Upper lobe of left lung (tissue), 6 donors: ENCODE results near the gene CAB39. TPM values are rescaled to one million over a fixed set of nuclear protein-coding genes. Genes with fewer than 3 reads are reported as not detected.

Experiments
- ATAC-seq, 2 donors: fragments of 200-7000 bp; cut with Tn5 transposase; one replicate each; pipeline ENCODE4 v1.9.1; 2022; ENCODE audit warnings: mild to moderate bottlenecking in 2 of 2, moderate library complexity in 2 of 2; ENCODE audit not compliant: low FRiP score in 2 of 2
- DNase-seq, 2 donors: peaks; one replicate each; pipeline ENCODE4 v3.0.0-alpha.2; 2019 to 2020
- H3K27ac ChIP-seq, 4 donors: fragments of 200-600 bp; sonication (generic); one replicate each; pipeline ENCODE4 v1.5.1; 2016 to 2019
- H3K27me3 ChIP-seq, 4 donors: fragments of 200-600 bp; sonication (generic); one replicate each; pipeline ENCODE4 v1.5.1; 2017 to 2019
- H3K36me3 ChIP-seq, 4 donors: fragments of 200-600 bp; sonication (generic); one replicate each; pipeline ENCODE4 v1.5.1; 2016 to 2019
- H3K4me1 ChIP-seq, 4 donors: fragments of 200-600 bp; sonication (generic); one replicate each; pipeline ENCODE4 v1.5.1; 2018 to 2019
- H3K4me3 ChIP-seq, 4 donors: fragments of 200-600 bp; sonication (generic); one replicate each; pipeline ENCODE4 v1.5.1; 2017 to 2019; ENCODE audit warnings: mild to moderate bottlenecking in 2 of 4, moderate library complexity in 1 of 4
- H3K9me3 ChIP-seq, 4 donors: fragments of 200-600 bp; sonication (generic); one replicate each; pipeline ENCODE4 v1.5.1; 2018 to 2019
- EP300 ChIP-seq, 4 donors: sonication (generic); formaldehyde crosslinking; IDR thresholded peaks; one replicate each; pipeline ENCODE4 v1.5.1; 2017; ENCODE audit warnings: antibody characterized with exemption in 4 of 4, control low read depth in 2 of 4
- POLR2A ChIP-seq, 4 donors: fragments of 450-650 bp; IDR thresholded peaks; one replicate each; pipeline ENCODE4 v1.5.1; 2016 to 2017; ENCODE audit warnings: antibody characterized with exemption in 4 of 4, mild to moderate bottlenecking in 2 of 4
- POLR2AphosphoS5 ChIP-seq, 2 donors: sonication (generic); formaldehyde crosslinking; IDR thresholded peaks; one replicate each; pipeline ENCODE4 v1.5.1; 2017; ENCODE audit warnings: antibody characterized with exemption in 2 of 2
- WGBS, 2 donors: methylation state at CpG; one replicate each; pipeline ENCODE4 v1.1.5; 2017 to 2018; 5-methylcytosine and 5-hydroxymethylcytosine counted together
- total RNA-seq, 6 donors: library from RNA; depleted of rRNA in 4 of 6; stranded (reverse); fragments of >200 nt in 4 of 6; gene quantifications; one replicate each; pipeline versions ENCODE4 v1.1.0 to v1.2.1, GENCODE V29; 2016 to 2021
- TF ChIP-seq, protein P1 (sequence below), 6 experiments: fragments of 450-650 bp in 4 of 6; fragments of 200-600 bp in 2 of 6; sonication (generic) in 2 of 6; IDR thresholded peaks; one replicate each; pipeline ENCODE4 v1.5.1; 2016 to 2019; ENCODE audit warnings: antibody characterized with exemption in 6 of 6
- donor health status: DM: no; HTN: no; CAD: no; lungs with moderate emphysema.
- donor health status: DM: no; HTN: yes; CAD: no; lungs with severe emphysema.

Gene CAB39
- total RNA-seq, 6 donors from 2014 or later = 56.5 to 125 (median 76.7) TPM

DNA sequence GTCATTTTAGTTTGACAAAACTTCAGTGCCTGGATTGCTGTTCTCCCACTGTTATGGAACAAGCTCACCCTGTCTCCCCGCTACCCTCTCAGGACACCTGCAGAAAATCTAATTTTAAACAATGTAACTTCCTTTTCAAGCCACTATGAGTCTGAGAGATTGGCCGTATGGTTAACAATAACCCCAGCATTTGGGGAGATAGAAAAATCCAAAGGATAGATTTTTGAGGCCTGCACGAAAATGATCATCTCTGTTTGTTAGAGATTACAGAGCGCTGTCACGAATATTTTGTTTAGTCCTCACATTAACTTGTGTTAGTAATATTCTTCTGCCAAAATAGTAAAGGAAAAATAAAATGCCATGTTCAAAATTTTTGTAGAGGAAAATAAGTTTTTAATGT is 24.7 kb downstream of the CAB39 start:
- ATAC-seq (no peak), DNase-seq (no peak)
- peaks cover 31 to 73% (median 60%) of the 10 kb centered on the region in 4 donors for H3K4me1 ChIP-seq
- TF ChIP-seq, protein P1, sequence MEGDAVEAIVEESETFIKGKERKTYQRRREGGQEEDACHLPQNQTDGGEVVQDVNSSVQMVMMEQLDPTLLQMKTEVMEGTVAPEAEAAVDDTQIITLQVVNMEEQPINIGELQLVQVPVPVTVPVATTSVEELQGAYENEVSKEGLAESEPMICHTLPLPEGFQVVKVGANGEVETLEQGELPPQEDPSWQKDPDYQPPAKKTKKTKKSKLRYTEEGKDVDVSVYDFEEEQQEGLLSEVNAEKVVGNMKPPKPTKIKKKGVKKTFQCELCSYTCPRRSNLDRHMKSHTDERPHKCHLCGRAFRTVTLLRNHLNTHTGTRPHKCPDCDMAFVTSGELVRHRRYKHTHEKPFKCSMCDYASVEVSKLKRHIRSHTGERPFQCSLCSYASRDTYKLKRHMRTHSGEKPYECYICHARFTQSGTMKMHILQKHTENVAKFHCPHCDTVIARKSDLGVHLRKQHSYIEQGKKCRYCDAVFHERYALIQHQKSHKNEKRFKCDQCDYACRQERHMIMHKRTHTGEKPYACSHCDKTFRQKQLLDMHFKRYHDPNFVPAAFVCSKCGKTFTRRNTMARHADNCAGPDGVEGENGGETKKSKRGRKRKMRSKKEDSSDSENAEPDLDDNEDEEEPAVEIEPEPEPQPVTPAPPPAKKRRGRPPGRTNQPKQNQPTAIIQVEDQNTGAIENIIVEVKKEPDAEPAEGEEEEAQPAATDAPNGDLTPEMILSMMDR (IDR thresholded peaks at IDR 0.05) = no peak
- TF ChIP-seq EP300 (IDR thresholded peaks at IDR 0.05) = no peak
- H3K9me3 ChIP-seq = no peaks in the 10 kb centered on the region
- peaks cover 0 to 12% (median 0%) of the 10 kb centered on the region in 4 donors for H3K36me3 ChIP-seq
- peak overlapping the region; percentile 7 to 73 (median 34) for H3K27ac ChIP-seq
- 73 to 80% methylated on average over 5 of the region's 5 CpGs for WGBS, 2 donors
- no peak overlapping the region for H3K4me3 ChIP-seq
- H3K27me3 ChIP-seq = no peaks in the 10 kb centered on the region

DNA sequence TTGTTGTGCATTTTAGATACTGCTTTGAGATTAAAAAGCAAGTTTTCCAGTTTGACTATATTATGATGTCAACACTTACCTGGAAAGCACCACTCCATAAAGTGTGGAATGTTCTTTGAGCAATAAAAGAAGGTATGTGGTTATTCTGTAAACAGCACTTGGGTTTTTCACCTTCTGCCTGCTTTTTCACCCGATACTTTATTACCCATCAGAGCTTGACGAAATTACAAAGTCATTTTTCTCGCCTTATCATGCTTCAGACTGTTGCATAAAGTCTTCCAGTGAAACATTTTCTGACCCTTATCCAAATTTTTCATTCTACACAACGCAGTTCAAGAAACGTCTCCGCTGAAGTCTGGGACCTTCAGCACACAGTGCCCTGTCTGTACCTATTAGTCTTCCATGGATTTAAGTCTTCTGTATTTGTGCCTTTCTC is 25.2 kb downstream of the CAB39 start:
- DNase-seq = no peak
- H3K4me1 ChIP-seq = peaks cover 26 to 68% (median 56%) of the 10 kb centered on the region in 4 donors
- no peak overlapping the region for H3K4me3 ChIP-seq
- 51 to 54% methylated on average over 6 of the region's 6 CpGs for WGBS, 2 donors
- no peaks in the 10 kb centered on the region for H3K9me3 ChIP-seq
- TF ChIP-seq, protein P1 (IDR thresholded peaks at IDR 0.05) = no peak
- TF ChIP-seq POLR2A (IDR thresholded peaks at IDR 0.05) = no peak
- TF ChIP-seq POLR2AphosphoS5 (IDR thresholded peaks at IDR 0.05) = no peak
- peak in 2 of 4 donors; percentile 30 to 87 for TF ChIP-seq EP300 (IDR thresholded peaks at IDR 0.05)
- peak; percentile 43 to 71 for ATAC-seq
- H3K27me3 ChIP-seq = no peaks in the 10 kb centered on the region
- H3K36me3 ChIP-seq = peaks cover 0 to 12% (median 0%) of the 10 kb centered on the region in 4 donors
- peak overlapping the region; percentile 7 to 79 (median 72) for H3K27ac ChIP-seq

DNA sequence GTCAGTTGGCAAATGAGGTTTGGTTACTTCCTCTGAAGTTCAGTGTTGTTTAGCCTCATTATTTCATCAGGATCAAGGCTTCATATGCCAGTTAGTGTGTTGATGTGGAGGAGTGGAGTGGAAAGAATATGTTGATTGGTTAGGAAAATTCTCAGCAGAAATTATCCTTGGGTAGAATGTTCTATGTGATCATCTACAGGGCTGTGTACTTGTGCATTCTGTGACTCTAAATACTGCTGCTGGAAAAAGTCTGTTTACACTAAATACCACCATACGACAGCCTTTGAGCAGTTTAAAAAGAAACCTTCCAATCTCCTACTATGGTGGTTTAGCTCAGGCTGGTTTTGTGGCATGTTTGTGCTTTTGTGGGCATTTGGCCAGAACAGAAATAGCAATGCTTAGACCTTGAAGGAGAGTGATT is 25.8 kb downstream of the CAB39 start:
- ATAC-seq (no peak), DNase-seq (no peak)
- TF ChIP-seq POLR2A (IDR thresholded peaks at IDR 0.05) (no peak), EP300 (IDR thresholded peaks at IDR 0.05) (no peak), POLR2AphosphoS5 (IDR thresholded peaks at IDR 0.05) (no peak)
- TF ChIP-seq, protein P1 (IDR thresholded peaks at IDR 0.05) = no peak
- Histone ChIP-seq H3K4me1 (peaks cover 21 to 62% (median 51%) of the 10 kb centered on the region in 4 donors), H3K27ac (peak overlapping the region; percentile 7 to 79 (median 72)), H3K36me3 (peaks cover 0 to 12% (median 0%) of the 10 kb centered on the region in 4 donors), H3K27me3 (no peaks in the 10 kb centered on the region), H3K9me3 (no peaks in the 10 kb centered on the region), H3K4me3 (no peak overlapping the region)
- 31% methylated on average over 1 of the region's 1 CpG for WGBS, 2 donors

DNA sequence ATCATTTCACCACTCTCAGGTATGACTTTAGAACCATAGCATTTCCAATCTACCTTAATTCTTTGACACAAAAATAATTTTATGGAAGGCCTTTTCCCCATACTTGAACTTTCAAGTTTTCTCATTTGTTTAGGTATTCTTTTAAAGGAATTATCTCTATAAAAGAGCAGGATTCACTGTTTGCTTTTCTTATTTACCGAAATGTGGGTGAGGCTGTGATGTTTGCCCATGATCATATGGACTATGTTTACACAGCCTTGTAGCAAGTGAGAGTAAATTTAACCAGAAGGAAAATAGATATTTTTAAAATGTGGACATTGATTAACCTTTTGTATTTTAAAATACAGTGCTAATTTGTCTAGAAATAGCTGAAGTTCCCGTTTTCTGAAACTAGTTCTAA is 26.3 kb downstream of the CAB39 start:
- Histone ChIP-seq H3K4me1 (peaks cover 18 to 57% (median 46%) of the 10 kb centered on the region in 4 donors), H3K36me3 (peaks cover 0 to 12% (median 0%) of the 10 kb centered on the region in 4 donors), H3K4me3 (no peak overlapping the region), H3K27ac (peak overlapping the region; percentile 10 to 79 (median 44)), H3K9me3 (no peaks in the 10 kb centered on the region), H3K27me3 (no peaks in the 10 kb centered on the region)
- ATAC-seq = no peak
- TF ChIP-seq POLR2A (IDR thresholded peaks at IDR 0.05) (no peak), EP300 (IDR thresholded peaks at IDR 0.05) (no peak), POLR2AphosphoS5 (IDR thresholded peaks at IDR 0.05) (no peak)
- TF ChIP-seq, protein P1 (IDR thresholded peaks at IDR 0.05) = no peak
- 53 to 63% methylated on average over 2 of the region's 2 CpGs for WGBS, 2 donors
- DNase-seq = no peak

DNA sequence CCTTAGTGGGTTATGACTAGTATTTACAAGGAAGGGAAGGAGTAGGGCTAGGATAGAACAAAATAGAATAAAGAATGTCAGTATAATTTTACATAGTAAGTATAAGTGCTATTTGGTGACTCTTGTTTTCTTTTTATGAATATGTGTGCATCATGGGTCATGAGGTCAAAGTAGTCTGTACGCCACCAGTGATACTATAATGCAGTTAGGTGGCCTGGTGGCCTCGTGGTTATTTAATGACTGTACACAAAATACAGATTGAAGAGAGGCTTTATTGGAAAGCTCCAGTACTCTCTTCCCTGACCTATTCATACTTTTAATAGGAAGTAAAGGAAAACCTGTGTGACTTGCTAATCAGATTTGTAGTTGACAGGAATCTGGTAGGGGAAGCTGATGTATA is 27.3 kb downstream of the CAB39 start:
- Histone ChIP-seq H3K4me3 (no peak overlapping the region), H3K36me3 (peaks cover 0 to 12% (median 0%) of the 10 kb centered on the region in 4 donors), H3K4me1 (peaks cover 12 to 46% (median 40%) of the 10 kb centered on the region in 4 donors), H3K27ac (peak overlapping the region in 2 of 4 donors; percentile 73 to 79), H3K9me3 (no peaks in the 10 kb centered on the region), H3K27me3 (no peaks in the 10 kb centered on the region)
- DNase-seq = no peak
- WGBS, 2 donors = 87 to 95% methylated on average over 2 of the region's 2 CpGs
- ATAC-seq = no peak
- TF ChIP-seq POLR2A (IDR thresholded peaks at IDR 0.05) = no peak
- TF ChIP-seq EP300 (IDR thresholded peaks at IDR 0.05) = no peak
- TF ChIP-seq, protein P1 (IDR thresholded peaks at IDR 0.05) = no peak
- TF ChIP-seq POLR2AphosphoS5 (IDR thresholded peaks at IDR 0.05) = no peak
